ENCODE results near the gene CRYL1. TPM values are rescaled to one million over a fixed set of nuclear protein-coding genes. Genes with fewer than 3 reads are reported as not detected.

The CRYL1 gene
- total and polyA plus RNA-seq, 2 of the 13 experiments (the other 11 are each of a cell fraction or from before 2014, with no cell fraction given) = 57.2 to 115 TPM

- TF ChIP-seq ZHX2 (IDR thresholded peaks at IDR 0.05; ENCODE audit: low read depth) (no peak), ZHX2 (CRISPR knock-in tag; IDR thresholded peaks at IDR 0.05; ENCODE audit: borderline replicate concordance) (no peak), ZSCAN31 (CRISPR knock-in tag; IDR thresholded peaks at IDR 0.05; ENCODE audit: low read depth) (no peak), ZNF280B (CRISPR knock-in tag; IDR thresholded peaks at IDR 0.05; ENCODE audit: borderline replicate concordance) (no peak), MXI1 (IDR thresholded peaks at IDR 0.05; ENCODE audit: borderline replicate concordance, low read depth, low read length) (no peak), ZNF20 (CRISPR knock-in tag; IDR thresholded peaks at IDR 0.05) (no peak), TEAD3 (CRISPR knock-in tag; optimal IDR thresholded peaks at IDR 0.05; ENCODE audit: borderline replicate concordance) (no peak), ZFAT (CRISPR knock-in tag; conservative IDR thresholded peaks at IDR 0.05) (no peak), ZNF510 (CRISPR knock-in tag; IDR thresholded peaks at IDR 0.05; ENCODE audit: low read depth) (no peak), ZNF546 (CRISPR knock-in tag; conservative IDR thresholded peaks at IDR 0.05) (no peak), SOX5 (CRISPR knock-in tag; IDR thresholded peaks at IDR 0.05; ENCODE audit: borderline replicate concordance) (no peak), POLR2AphosphoS5 (IDR thresholded peaks at IDR 0.05; ENCODE audit: low read depth, low read length) (no peak), ZNF224 (CRISPR knock-in tag; IDR thresholded peaks at IDR 0.05) (no peak)
These were observed 48.0 kb upstream of the CRYL1 start (continued) for GRCh38 chr13:20573636-20574035.

Measured in HepG2 (cell line).